GM12892 (cell line): ENCODE data around the gene SH3BGR.

Experiments
- DNase-seq: peaks from one replicate; pipeline ENCODE4 v3.0.0; 2011; ENCODE audit not compliant: insufficient read length
- FAIRE-seq: peaks from 2 replicates; lab custom pipeline; 2011; peaks lifted over from hg19 to GRCh38; lab: Jason Lieb, UNC
- POLR2A ChIP-seq: IDR thresholded peaks from 2 replicates; pipeline ENCODE4 v1.6.1; 2011; ENCODE audit warnings: low read depth, low read length, control low read depth
- POLR2AphosphoS5 ChIP-seq: IDR thresholded peaks from 2 replicates; pipeline ENCODE4 v1.6.1; 2011; ENCODE audit warnings: low read depth, low read length, control low read depth
- TAF1 ChIP-seq: IDR thresholded peaks from 2 replicates; pipeline ENCODE4 v1.6.1; 2011; ENCODE audit warnings: low read depth, mild to moderate bottlenecking, control low read depth, low read length, borderline replicate concordance

SH3BGR gene

DNA sequence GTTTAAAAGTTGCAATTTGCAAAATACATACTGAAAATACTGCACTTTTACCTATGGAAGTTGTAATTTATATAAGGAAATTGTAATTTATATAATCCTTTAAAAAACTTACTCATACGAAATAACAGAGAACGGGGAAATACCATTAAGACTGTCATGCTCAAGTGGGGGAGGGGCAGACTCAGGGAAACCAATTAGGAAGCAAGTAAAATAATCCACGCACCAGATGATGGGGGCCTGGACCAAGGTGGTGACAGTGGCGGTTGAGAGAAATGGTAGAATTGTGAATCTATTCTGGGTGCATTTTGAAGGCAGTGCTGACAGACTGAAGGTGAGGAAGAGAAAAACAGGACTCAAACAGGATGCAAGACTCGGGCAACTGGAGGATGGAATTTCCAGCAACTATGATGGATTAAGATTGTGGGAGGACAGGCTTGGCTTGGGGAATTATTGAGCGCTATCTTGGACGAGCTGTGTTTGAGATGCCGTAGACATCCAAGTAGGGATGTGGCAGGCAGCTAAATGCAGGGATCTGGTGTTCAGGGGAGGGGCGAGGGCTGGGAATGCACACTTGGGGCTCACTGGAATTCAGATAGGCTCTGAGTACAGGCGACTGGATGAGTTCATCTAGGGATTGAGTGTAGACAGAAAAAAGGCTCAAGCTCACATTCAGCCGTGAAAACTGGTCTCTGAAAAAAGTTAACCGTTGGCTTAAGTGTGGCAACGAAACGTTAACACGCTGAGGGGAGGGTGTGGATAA, 7.2 kb upstream of the SH3BGR start:
- no peak for DNase-seq
- TF ChIP-seq POLR2A (no peak), POLR2AphosphoS5 (no peak), TAF1 (no peak)
- FAIRE-seq = no peak

GRCh38 chr21:39445321-39446269, 6.2 kb upstream of the SH3BGR start, which contains the start of gene LCA5L:
Gene LCA5L (minus strand): TSS chr21:39445778. CDS start chr21:39428493, 17,285 bp downstream.
- FAIRE-seq (peak; percentile 97), DNase-seq (peak; percentile 92)
- TF ChIP-seq POLR2A (peak; percentile 82), TAF1 (peak; percentile 57), POLR2AphosphoS5 (peak; percentile 69)

- FAIRE-seq = no peak
Measured at GRCh38 chr21:39447264-39447663, 4.5 kb upstream of the SH3BGR start.

GRCh38 chr21:39452207-39452969, 618 bp downstream of the SH3BGR start:
- DNase-seq (no peak), FAIRE-seq (no peak)
- TF ChIP-seq POLR2A = no peak
- no peak for TF ChIP-seq POLR2AphosphoS5
- no peak for TF ChIP-seq TAF1

More at GRCh38 chr21:39447264-39447663, 4.5 kb upstream of the SH3BGR start:
- no peak for DNase-seq
- no peak for TF ChIP-seq POLR2A
- TF ChIP-seq POLR2AphosphoS5 = no peak
- no peak for TF ChIP-seq TAF1

GRCh38 chr21:39452970-39453342, 1.2 kb downstream of the SH3BGR start:
- no peak for FAIRE-seq
- no peak for TF ChIP-seq TAF1
- TF ChIP-seq POLR2AphosphoS5 = no peak
- no peak for DNase-seq

GRCh38 chr21:39453571-39454179, 1.9 kb downstream of the SH3BGR start:
- FAIRE-seq = no peak
- TF ChIP-seq POLR2A (no peak), POLR2AphosphoS5 (no peak), TAF1 (no peak)
- DNase-seq = no peak

DNA sequence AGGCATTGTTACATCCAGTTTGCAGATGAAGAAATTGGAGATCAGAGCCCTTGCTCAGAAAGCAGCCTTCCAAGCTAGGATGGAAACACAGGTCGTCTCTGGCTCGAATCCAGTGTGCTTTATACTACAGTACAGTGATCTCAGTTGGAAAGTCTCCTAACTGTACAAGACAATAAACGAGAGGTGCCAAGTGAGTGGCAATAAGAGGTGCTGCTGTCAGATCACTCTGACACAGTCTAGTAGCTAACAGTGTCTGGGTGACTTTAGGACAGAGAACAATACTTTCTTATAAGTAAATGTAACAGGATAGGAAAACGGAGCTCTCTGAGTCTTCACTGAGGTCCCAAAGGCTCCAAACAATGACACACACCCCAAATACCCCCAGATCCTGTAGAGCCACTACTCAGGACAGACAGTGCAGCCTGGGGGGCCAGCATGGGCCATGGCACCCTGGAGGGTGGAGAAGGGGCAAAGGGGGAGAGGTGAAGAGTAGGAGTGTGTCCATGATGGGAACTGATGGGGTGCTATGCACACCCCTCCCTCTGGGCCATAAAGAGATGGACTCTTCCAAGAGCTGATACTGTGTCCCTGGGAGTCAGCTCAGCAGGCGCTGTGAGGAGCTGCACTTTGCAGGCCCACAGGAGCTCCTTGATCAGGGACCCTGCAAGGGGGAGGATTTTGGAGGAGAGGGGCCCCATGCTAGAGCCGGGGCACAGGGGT, 3.3 kb downstream of the SH3BGR start:
- TF ChIP-seq POLR2A (no peak), TAF1 (no peak), POLR2AphosphoS5 (no peak)
- DNase-seq (no peak), FAIRE-seq (no peak)

GRCh38 chr21:39456665-39457064, 4.9 kb downstream of the SH3BGR start:
- FAIRE-seq (no peak), DNase-seq (no peak)
- TF ChIP-seq TAF1 (no peak), POLR2A (no peak), POLR2AphosphoS5 (no peak)

DNA sequence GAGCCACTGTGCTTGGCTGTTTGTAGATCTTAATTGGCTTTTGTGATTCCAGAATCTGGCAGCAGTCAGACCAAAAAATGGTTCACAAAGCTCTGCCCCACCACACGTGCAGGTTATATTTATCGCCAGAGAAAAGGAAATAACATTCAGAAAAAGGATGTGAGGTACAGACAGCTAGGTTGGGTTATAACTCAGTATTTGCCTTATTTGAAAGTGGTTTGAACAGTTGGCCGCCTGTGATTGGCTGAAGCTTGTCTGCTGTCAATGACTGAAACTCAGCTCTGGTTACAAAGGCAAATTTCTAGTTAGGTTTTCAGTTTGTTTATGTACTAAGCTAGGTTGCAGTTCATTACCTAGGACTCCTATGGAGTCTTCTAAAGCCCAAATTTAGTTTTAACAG, 9.6 kb downstream of the SH3BGR start:
- DNase-seq = no peak
- no peak for TF ChIP-seq POLR2AphosphoS5
- no peak for TF ChIP-seq POLR2A
- FAIRE-seq = no peak

- no peak for FAIRE-seq
- no peak for TF ChIP-seq POLR2A
- no peak for TF ChIP-seq POLR2AphosphoS5
- TF ChIP-seq TAF1 = no peak
- DNase-seq = no peak
Measured at GRCh38 chr21:39463308-39463707, 11.5 kb downstream of the SH3BGR start.

GRCh38 chr21:39466584-39466983, 14.8 kb downstream of the SH3BGR start:
- TF ChIP-seq TAF1 (no peak), POLR2A (no peak), POLR2AphosphoS5 (no peak)
- FAIRE-seq (no peak), DNase-seq (no peak)
